Stomach smooth muscle (tissue), 2 donors: Measurements from ENCODE around the gene UBE2D1.

Experiments used
- H3K27ac ChIP-seq: one replicate; pipeline ENCODE4 v1.7.0; 2013; ENCODE audit warnings: mild to moderate bottlenecking, low read length, inconsistent platforms
- H3K27me3 ChIP-seq, 2 donors: one replicate each; pipeline ENCODE4 v1.7.0; 2013; ENCODE audit warnings: low read length in 2 of 2; ENCODE audit not compliant: insufficient read depth in 2 of 2, control insufficient read depth in 1 of 2
- H3K36me3 ChIP-seq, 2 donors: one replicate each; pipeline ENCODE4 v1.7.0; 2013; ENCODE audit warnings: low read length in 2 of 2; ENCODE audit not compliant: control insufficient read depth in 2 of 2, insufficient read depth in 2 of 2
- H3K4me1 ChIP-seq: one replicate; pipeline ENCODE4 v1.7.0; 2013; ENCODE audit warnings: low read length; ENCODE audit not compliant: control insufficient read depth, insufficient read depth
- H3K4me3 ChIP-seq, 2 donors: one replicate each; pipeline ENCODE4 v1.7.0; 2013; ENCODE audit warnings: low read length in 2 of 2
- H3K9ac ChIP-seq, 2 donors: one replicate each; pipeline ENCODE4 v1.7.0; 2013; ENCODE audit warnings: low read length in 2 of 2, mild to moderate bottlenecking in 1 of 2
- H3K9me3 ChIP-seq, 2 donors: one replicate each; pipeline ENCODE4 v1.7.0; 2013; ENCODE audit warnings: low read length in 2 of 2; ENCODE audit not compliant: control insufficient read depth in 2 of 2
- donor health status: healthy.
- donor health status: Pancreatic carcinoma.

The UBE2D1 gene

DNA sequence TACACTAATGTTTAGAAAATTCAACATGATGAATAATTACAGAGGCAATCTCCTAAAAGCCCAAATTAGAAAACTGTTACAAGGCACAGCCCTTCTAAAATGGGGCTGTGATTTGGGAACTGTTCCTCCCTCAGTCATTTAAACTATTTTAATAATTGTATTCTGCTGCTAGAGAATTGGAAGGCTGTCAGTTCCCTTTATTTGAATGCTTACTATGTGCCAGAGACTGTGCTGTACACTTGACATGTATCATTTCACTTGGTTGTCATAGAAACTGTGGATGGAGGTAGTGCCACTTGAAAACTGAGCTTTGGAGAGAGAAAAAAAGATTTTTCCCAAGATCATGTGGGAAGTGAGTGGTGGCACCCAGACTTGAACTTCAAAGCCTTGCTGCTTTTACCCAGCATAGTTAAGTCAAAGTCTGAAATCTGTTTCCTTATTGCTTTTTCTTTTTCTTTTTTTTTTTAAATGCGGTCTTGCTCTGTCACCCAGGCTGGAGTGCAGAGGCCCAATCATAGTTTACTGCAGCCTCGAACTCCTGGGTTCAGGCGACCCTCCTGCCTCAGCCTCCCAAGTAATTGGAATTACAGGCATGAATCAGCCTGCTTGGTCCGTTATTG, 23.6 kb downstream of the UBE2D1 start:
- Histone ChIP-seq H3K4me3 (no peak overlapping the region), H3K27ac (no peak overlapping the region), H3K9ac (no peak overlapping the region), H3K27me3 (no peaks in the 10 kb centered on the region), H3K4me1 (no peaks in the 10 kb centered on the region), H3K9me3 (no peaks in the 10 kb centered on the region), H3K36me3 (no peaks in the 10 kb centered on the region)

GRCh38 chr10:58358947-58359346, 24.1 kb downstream of the UBE2D1 start:
- Histone ChIP-seq H3K36me3 (no peaks in the 10 kb centered on the region), H3K4me1 (no peaks in the 10 kb centered on the region)

GRCh38 chr10:58359541-58359940, 24.7 kb downstream of the UBE2D1 start:
- no peak overlapping the region for H3K27ac ChIP-seq
- no peak overlapping the region for H3K4me3 ChIP-seq
- H3K36me3 ChIP-seq: no peaks in the 10 kb centered on the region
- H3K4me1 ChIP-seq: no peaks in the 10 kb centered on the region
- no peak overlapping the region for H3K9ac ChIP-seq
- no peaks in the 10 kb centered on the region for H3K27me3 ChIP-seq
- no peaks in the 10 kb centered on the region for H3K9me3 ChIP-seq

More at GRCh38 chr10:58358947-58359346, 24.1 kb downstream of the UBE2D1 start:
- Histone ChIP-seq H3K4me3 (no peak overlapping the region), H3K27me3 (no peaks in the 10 kb centered on the region), H3K27ac (no peak overlapping the region), H3K9ac (no peak overlapping the region), H3K9me3 (no peaks in the 10 kb centered on the region)

DNA sequence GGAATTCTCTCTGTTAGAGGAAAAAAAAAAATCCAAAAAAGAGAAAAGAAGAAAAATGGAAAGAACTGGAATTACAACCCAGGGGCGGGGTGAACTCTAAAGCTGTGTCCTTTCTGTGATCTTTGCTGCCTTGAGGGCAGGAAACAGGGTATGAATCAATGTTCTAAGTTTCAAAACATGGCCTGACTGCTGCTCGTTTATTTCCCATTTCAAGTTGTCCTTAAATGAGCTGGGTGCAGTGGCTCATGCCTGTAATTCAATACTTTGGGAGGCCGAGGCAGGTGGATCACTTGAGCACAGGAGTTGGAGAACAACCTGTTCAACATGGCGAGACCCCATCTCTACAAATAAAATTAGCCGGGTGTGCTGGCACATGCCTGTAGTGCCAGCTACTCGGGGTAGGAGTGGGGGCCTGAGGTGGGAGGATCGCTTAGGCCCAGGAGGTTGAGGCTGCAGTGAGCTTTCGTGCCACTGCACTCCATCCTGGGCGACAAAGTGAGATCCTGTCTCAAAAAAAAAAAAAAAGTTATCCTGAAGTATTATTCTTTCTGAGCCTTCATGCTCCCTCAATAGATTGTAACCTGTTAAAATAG, 25.7 kb downstream of the UBE2D1 start:
- Histone ChIP-seq H3K9me3 (no peaks in the 10 kb centered on the region), H3K36me3 (peaks cover 0 to 6% of the 10 kb centered on the region in 2 donors), H3K27me3 (no peaks in the 10 kb centered on the region), H3K4me3 (no peak overlapping the region), H3K9ac (no peak overlapping the region), H3K27ac (no peak overlapping the region), H3K4me1 (no peaks in the 10 kb centered on the region)

GRCh38 chr10:58361353-58361752, 26.5 kb downstream of the UBE2D1 start:
- H3K9me3 ChIP-seq: no peaks in the 10 kb centered on the region
- H3K36me3 ChIP-seq: peaks cover 0 to 6% of the 10 kb centered on the region in 2 donors
- H3K27ac ChIP-seq: no peak overlapping the region
- H3K9ac ChIP-seq: no peak overlapping the region
- H3K27me3 ChIP-seq: no peaks in the 10 kb centered on the region
- no peak overlapping the region for H3K4me3 ChIP-seq
- no peaks in the 10 kb centered on the region for H3K4me1 ChIP-seq

DNA sequence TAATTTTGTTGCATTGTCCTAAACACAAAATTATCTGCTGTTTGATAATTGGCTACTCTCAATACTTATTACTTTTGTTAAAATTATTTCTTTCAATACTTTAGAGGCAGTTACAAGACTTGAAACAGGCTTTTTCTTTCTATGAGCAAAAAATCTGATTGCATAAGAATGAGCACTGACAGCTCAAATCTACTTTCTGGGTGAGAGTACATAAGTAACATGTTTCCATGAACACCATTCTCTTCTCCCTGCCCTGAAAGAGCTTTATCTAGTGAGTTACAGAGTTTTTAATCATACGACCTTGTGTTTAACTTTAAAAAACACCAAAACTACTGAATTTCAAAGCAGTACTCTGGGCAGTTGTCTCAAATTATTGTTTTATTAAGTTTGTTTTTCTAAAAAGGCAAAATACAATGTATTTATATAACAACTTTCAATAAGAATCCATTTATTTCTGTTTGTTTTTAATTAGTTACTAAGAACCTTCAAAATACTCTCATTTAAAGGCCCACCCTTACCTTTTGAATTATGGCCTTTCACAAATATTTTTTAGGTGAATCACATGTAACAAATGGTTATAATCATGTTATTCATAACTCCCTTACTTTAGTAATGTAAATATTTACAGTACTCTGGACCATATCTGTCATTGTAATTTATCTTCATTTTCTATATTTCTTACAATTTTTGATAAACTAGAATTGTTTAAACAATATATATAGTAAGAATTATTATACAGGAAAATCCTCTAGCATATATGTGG, 27.4 kb downstream of the UBE2D1 start:
- Histone ChIP-seq H3K4me3 (no peak overlapping the region), H3K36me3 (peaks cover 0 to 6% of the 10 kb centered on the region in 2 donors), H3K9ac (no peak overlapping the region), H3K4me1 (no peaks in the 10 kb centered on the region), H3K27me3 (no peaks in the 10 kb centered on the region), H3K27ac (no peak overlapping the region), H3K9me3 (no peaks in the 10 kb centered on the region)

GRCh38 chr10:58367069-58367468, 32.3 kb downstream of the UBE2D1 start:
- H3K9ac ChIP-seq: no peak overlapping the region
- H3K9me3 ChIP-seq: no peaks in the 10 kb centered on the region
- no peak overlapping the region for H3K4me3 ChIP-seq
- H3K4me1 ChIP-seq: no peaks in the 10 kb centered on the region
- H3K27me3 ChIP-seq: no peaks in the 10 kb centered on the region
- no peak overlapping the region for H3K27ac ChIP-seq
- peaks cover 0 to 6% of the 10 kb centered on the region in 2 donors for H3K36me3 ChIP-seq

GRCh38 chr10:58371473-58371872, 36.7 kb downstream of the UBE2D1 start:
- Histone ChIP-seq H3K9ac (no peak overlapping the region), H3K9me3 (no peaks in the 10 kb centered on the region), H3K36me3 (no peaks in the 10 kb centered on the region), H3K4me1 (no peaks in the 10 kb centered on the region), H3K27me3 (no peaks in the 10 kb centered on the region), H3K4me3 (no peak overlapping the region), H3K27ac (no peak overlapping the region)

DNA sequence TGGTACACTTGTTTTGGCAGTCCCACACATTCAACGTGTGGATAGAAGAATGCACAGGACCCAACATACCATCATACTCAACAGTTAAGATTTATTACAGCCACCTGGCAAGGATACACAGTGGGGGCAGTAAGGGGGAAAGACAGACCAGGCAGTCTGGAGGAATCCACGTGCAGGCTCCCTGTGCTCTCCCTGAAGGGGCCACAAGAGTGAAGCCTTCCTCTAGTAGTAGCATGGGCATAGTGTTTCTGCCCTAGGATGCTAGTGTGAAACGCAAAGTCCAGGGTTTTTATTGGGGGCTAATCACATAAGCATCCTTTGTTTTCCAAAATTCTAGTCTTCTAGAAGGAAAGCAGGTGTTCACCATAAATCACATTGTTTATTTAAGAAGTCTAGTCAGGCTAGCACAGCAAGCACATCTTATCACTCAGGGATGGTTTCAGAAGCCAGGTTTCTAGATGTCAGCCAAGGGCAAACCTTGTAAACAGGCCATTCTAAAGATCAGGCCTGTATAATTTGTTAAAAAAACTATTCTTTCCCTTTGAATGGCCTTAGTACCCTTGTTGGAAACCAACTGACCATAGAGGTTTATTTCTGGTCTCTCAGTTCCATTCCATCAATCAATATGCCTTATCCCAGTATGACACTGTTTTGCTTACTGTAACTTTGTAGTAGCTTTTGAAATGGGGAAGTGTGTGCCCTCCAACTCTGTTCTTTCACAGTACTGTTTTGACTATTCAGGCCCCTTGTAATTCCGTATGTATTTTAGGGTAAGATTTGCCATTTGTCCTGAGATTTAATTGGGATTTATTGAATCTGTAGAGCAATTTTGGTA, 38.0 kb downstream of the UBE2D1 start:
- no peak overlapping the region for H3K27ac ChIP-seq
- no peak overlapping the region for H3K9ac ChIP-seq
- H3K4me1 ChIP-seq: no peaks in the 10 kb centered on the region
- no peaks in the 10 kb centered on the region for H3K9me3 ChIP-seq
- H3K4me3 ChIP-seq: no peak overlapping the region
- H3K27me3 ChIP-seq: no peaks in the 10 kb centered on the region
- H3K36me3 ChIP-seq: no peaks in the 10 kb centered on the region

- H3K9ac ChIP-seq: no peak overlapping the region
- H3K4me3 ChIP-seq: no peak overlapping the region
- H3K9me3 ChIP-seq: no peaks in the 10 kb centered on the region
- no peaks in the 10 kb centered on the region for H3K36me3 ChIP-seq
- no peaks in the 10 kb centered on the region for H3K27me3 ChIP-seq
- H3K4me1 ChIP-seq: no peaks in the 10 kb centered on the region
- no peak overlapping the region for H3K27ac ChIP-seq
These were observed 38.6 kb downstream of the UBE2D1 start for GRCh38 chr10:58373442-58373827.
